Stimulated activated effector memory CD8-positive, alpha-beta T cell treated with anti-CD3 and anti-CD28 coated beads, Interleukin-12 subunit alpha, Interleukin-12 subunit beta, amount 100 ng/mL, for 72 hours (primary cell): ENCODE results near the gene HS6ST3.

Experiments used
- ATAC-seq: fragments of 150-1000 bp; cut with Tn5 transposase; 2 replicates; pipeline ENCODE4 v1.10.0; 2021
- DNase-seq, 2 donors: peaks; one replicate each; pipeline ENCODE4 v3.0.0; 2021 to 2022; ENCODE audit warnings: low spot score in 2 of 2
- H3K27ac Mint-ChIP-seq: one replicate; pipeline ENCODE4 v1.8.0; 2022; ENCODE audit warnings: mild to moderate bottlenecking, mixed read lengths
- H3K36me3 Mint-ChIP-seq: one replicate; pipeline ENCODE4 v1.8.0; 2022; ENCODE audit warnings: mild to moderate bottlenecking, mixed read lengths
- H3K4me1 Mint-ChIP-seq: one replicate; pipeline ENCODE4 v1.8.0; 2022; ENCODE audit warnings: mixed read lengths
- H3K4me3 Mint-ChIP-seq: one replicate; pipeline ENCODE4 v1.8.0; 2022; ENCODE audit warnings: mild to moderate bottlenecking, mixed read lengths
- H3K9me3 Mint-ChIP-seq: one replicate; pipeline ENCODE4 v1.8.0; 2022; ENCODE audit warnings: mixed read lengths

The HS6ST3 gene

GRCh38 chr13:96398486-96398885, 308.6 kb downstream of the HS6ST3 start:
- H3K4me1 Mint-ChIP-seq: no peaks in the 10 kb centered on the region

GRCh38 chr13:96403241-96403640, 313.3 kb downstream of the HS6ST3 start:
- H3K27ac Mint-ChIP-seq: no peak overlapping the region
- H3K4me3 Mint-ChIP-seq: no peak overlapping the region
- ATAC-seq: no peak
- H3K9me3 Mint-ChIP-seq: peaks cover 13% of the 10 kb centered on the region
- no peaks in the 10 kb centered on the region for H3K36me3 Mint-ChIP-seq
- DNase-seq: no peak
- H3K4me1 Mint-ChIP-seq: no peaks in the 10 kb centered on the region

More at GRCh38 chr13:96398486-96398885, 308.6 kb downstream of the HS6ST3 start:
- H3K4me3 Mint-ChIP-seq: no peak overlapping the region
- no peaks in the 10 kb centered on the region for H3K36me3 Mint-ChIP-seq
- H3K27ac Mint-ChIP-seq: no peak overlapping the region
- no peak for DNase-seq
- peaks cover 19% of the 10 kb centered on the region for H3K9me3 Mint-ChIP-seq
- peak; percentile 24 for ATAC-seq

- H3K9me3 Mint-ChIP-seq: peaks cover 14% of the 10 kb centered on the region
- no peak for DNase-seq
- H3K36me3 Mint-ChIP-seq: no peaks in the 10 kb centered on the region
Measured at GRCh38 chr13:96403651-96404050, 313.7 kb downstream of the HS6ST3 start.

GRCh38 chr13:96415831-96416385, 326.0 kb downstream of the HS6ST3 start:
- no peak for ATAC-seq
- Mint-ChIP-seq H3K4me1 (no peaks in the 10 kb centered on the region), H3K27ac (no peak overlapping the region), H3K4me3 (no peak overlapping the region), H3K36me3 (no peaks in the 10 kb centered on the region), H3K9me3 (peaks cover 10% of the 10 kb centered on the region)
- no peak for DNase-seq

More at GRCh38 chr13:96403651-96404050, 313.7 kb downstream of the HS6ST3 start:
- no peak overlapping the region for H3K27ac Mint-ChIP-seq
- no peaks in the 10 kb centered on the region for H3K4me1 Mint-ChIP-seq
- no peak overlapping the region for H3K4me3 Mint-ChIP-seq
- ATAC-seq: no peak

GRCh38 chr13:96417939-96418685, 328.2 kb downstream of the HS6ST3 start:
- no peak for ATAC-seq

GRCh38 chr13:96421314-96421713, 331.4 kb downstream of the HS6ST3 start:
- H3K4me3 Mint-ChIP-seq: no peak overlapping the region
- peaks cover 8% of the 10 kb centered on the region for H3K9me3 Mint-ChIP-seq

More at GRCh38 chr13:96417939-96418685, 328.2 kb downstream of the HS6ST3 start:
- DNase-seq: no peak
- Mint-ChIP-seq H3K9me3 (peaks cover 7% of the 10 kb centered on the region), H3K27ac (no peak overlapping the region), H3K4me3 (no peak overlapping the region), H3K36me3 (no peaks in the 10 kb centered on the region), H3K4me1 (no peaks in the 10 kb centered on the region)

GRCh38 chr13:96422002-96422401, 332.1 kb downstream of the HS6ST3 start:
- H3K4me1 Mint-ChIP-seq: no peaks in the 10 kb centered on the region
- no peaks in the 10 kb centered on the region for H3K36me3 Mint-ChIP-seq
- ATAC-seq (no peak), DNase-seq (no peak)
- H3K27ac Mint-ChIP-seq: no peak overlapping the region
- H3K9me3 Mint-ChIP-seq: peaks cover 8% of the 10 kb centered on the region
- H3K4me3 Mint-ChIP-seq: no peak overlapping the region

More at GRCh38 chr13:96421314-96421713, 331.4 kb downstream of the HS6ST3 start:
- Mint-ChIP-seq H3K36me3 (no peaks in the 10 kb centered on the region), H3K4me1 (no peaks in the 10 kb centered on the region), H3K27ac (no peak overlapping the region)
- ATAC-seq (no peak), DNase-seq (no peak)

GRCh38 chr13:96426167-96426566, 336.3 kb downstream of the HS6ST3 start:
- no peak overlapping the region for H3K27ac Mint-ChIP-seq
- H3K4me1 Mint-ChIP-seq: no peaks in the 10 kb centered on the region
- peaks cover 19% of the 10 kb centered on the region for H3K9me3 Mint-ChIP-seq
- H3K36me3 Mint-ChIP-seq: no peaks in the 10 kb centered on the region
- no peak overlapping the region for H3K4me3 Mint-ChIP-seq
- ATAC-seq (no peak), DNase-seq (no peak)

GRCh38 chr13:96428911-96429310, 339.0 kb downstream of the HS6ST3 start:
- Mint-ChIP-seq H3K9me3 (peaks cover 15% of the 10 kb centered on the region), H3K36me3 (no peaks in the 10 kb centered on the region), H3K27ac (no peak overlapping the region), H3K4me3 (no peak overlapping the region), H3K4me1 (no peaks in the 10 kb centered on the region)
- ATAC-seq (no peak), DNase-seq (no peak)

- no peaks in the 10 kb centered on the region for H3K36me3 Mint-ChIP-seq
- no peaks in the 10 kb centered on the region for H3K4me1 Mint-ChIP-seq
- no peak overlapping the region for H3K4me3 Mint-ChIP-seq
- H3K9me3 Mint-ChIP-seq: peaks cover 25% of the 10 kb centered on the region
- DNase-seq: no peak
- H3K27ac Mint-ChIP-seq: no peak overlapping the region
- no peak for ATAC-seq
Measured at GRCh38 chr13:96431044-96431581, 341.2 kb downstream of the HS6ST3 start.

GRCh38 chr13:96444676-96445075, 354.8 kb downstream of the HS6ST3 start:
- no peak overlapping the region for H3K4me3 Mint-ChIP-seq
- H3K9me3 Mint-ChIP-seq: peaks cover 11% of the 10 kb centered on the region
- no peaks in the 10 kb centered on the region for H3K4me1 Mint-ChIP-seq
- no peak for DNase-seq
- no peaks in the 10 kb centered on the region for H3K36me3 Mint-ChIP-seq
- H3K27ac Mint-ChIP-seq: no peak overlapping the region
- no peak for ATAC-seq

GRCh38 chr13:96449920-96450319, 360.0 kb downstream of the HS6ST3 start:
- H3K9me3 Mint-ChIP-seq: no peaks in the 10 kb centered on the region
- DNase-seq (no peak), ATAC-seq (no peak)
- no peaks in the 10 kb centered on the region for H3K36me3 Mint-ChIP-seq
- no peak overlapping the region for H3K4me3 Mint-ChIP-seq
- H3K27ac Mint-ChIP-seq: no peak overlapping the region
- H3K4me1 Mint-ChIP-seq: no peaks in the 10 kb centered on the region

- no peak overlapping the region for H3K4me3 Mint-ChIP-seq
- no peaks in the 10 kb centered on the region for H3K9me3 Mint-ChIP-seq
- DNase-seq (no peak), ATAC-seq (no peak)
- no peaks in the 10 kb centered on the region for H3K4me1 Mint-ChIP-seq
- no peaks in the 10 kb centered on the region for H3K36me3 Mint-ChIP-seq
- H3K27ac Mint-ChIP-seq: no peak overlapping the region
Measured at GRCh38 chr13:96450326-96451020, 360.6 kb downstream of the HS6ST3 start.

- Mint-ChIP-seq H3K9me3 (peaks cover 3% of the 10 kb centered on the region), H3K36me3 (no peaks in the 10 kb centered on the region), H3K4me3 (no peak overlapping the region), H3K4me1 (no peaks in the 10 kb centered on the region), H3K27ac (no peak overlapping the region)
- no peak for DNase-seq
- ATAC-seq: no peak
Measured at GRCh38 chr13:96454466-96454865, 364.6 kb downstream of the HS6ST3 start.

- no peak for DNase-seq
- Mint-ChIP-seq H3K4me1 (no peaks in the 10 kb centered on the region), H3K27ac (no peak overlapping the region), H3K9me3 (peaks cover 9% of the 10 kb centered on the region), H3K36me3 (no peaks in the 10 kb centered on the region), H3K4me3 (no peak overlapping the region)
- no peak for ATAC-seq
Measured at GRCh38 chr13:96460609-96461008, 370.7 kb downstream of the HS6ST3 start.
